Neural progenitor cell (in vitro differentiated cells): ENCODE results near the gene BFAR. TPM values are rescaled to one million over a fixed set of nuclear protein-coding genes. Genes with fewer than 3 reads are reported as not detected.

Experiments used
- DNase-seq: peaks from one replicate; pipeline ENCODE4 v3.0.0-alpha.2; 2016; ENCODE audit warnings: low spot score
- H2AFZ ChIP-seq: fragments of 200-600 bp; sonication (generic); replicated peaks from 2 replicates; pipeline ENCODE4 v1.6.1; 2016; ENCODE audit warnings: antibody characterized with exemption
- H3F3A ChIP-seq: fragments of 200-600 bp; sonication (generic); 2 replicates; pipeline ENCODE4 v1.6.1; 2016; ENCODE audit warnings: antibody characterized with exemption, low read depth
- H3K27ac ChIP-seq: fragments of 200-600 bp; sonication (generic); 2 replicates; pipeline ENCODE4 v1.5.1; 2016; ENCODE audit warnings: mild to moderate bottlenecking
- H3K27me3 ChIP-seq: fragments of 200-600 bp; sonication (generic); 2 replicates; pipeline ENCODE4 v1.6.1; 2016; ENCODE audit warnings: mild to moderate bottlenecking, moderate library complexity
- H3K36me3 ChIP-seq: fragments of 200-600 bp; sonication (generic); 2 replicates; pipeline ENCODE4 v1.5.1; 2016
- H3K4me1 ChIP-seq: fragments of 200-600 bp; sonication (generic); 2 replicates; pipeline ENCODE4 v1.6.1; 2016; ENCODE audit warnings: mixed run types
- H3K4me2 ChIP-seq: fragments of 200-600 bp; sonication (generic); 2 replicates; pipeline ENCODE4 v1.6.1; 2016
- H3K4me3 ChIP-seq: fragments of 200-600 bp; sonication (generic); 2 replicates; pipeline ENCODE4 v1.5.1; 2016
- H3K79me2 ChIP-seq: fragments of 200-600 bp; sonication (generic); 2 replicates; pipeline ENCODE4 v1.6.1; 2016; ENCODE audit warnings: low read depth
- H3K9ac ChIP-seq: fragments of 200-600 bp; sonication (generic); 2 replicates; pipeline ENCODE4 v1.6.1; 2016
- H3K9me3 ChIP-seq: fragments of 200-600 bp; sonication (generic); 2 replicates; pipeline ENCODE4 v1.5.1; 2016; ENCODE audit warnings: low read depth
- H4K20me1 ChIP-seq: fragments of 200-600 bp; sonication (generic); 2 replicates; pipeline ENCODE4 v1.6.1; 2016; ENCODE audit warnings: low read depth
- H3K27ac Mint-ChIP-seq: 3 replicates; pipeline ENCODE4 v1.8.0; 2021; ENCODE audit warnings: mixed read lengths
- H3K27me3 Mint-ChIP-seq: 2 replicates; pipeline ENCODE4 v1.8.0; 2022; ENCODE audit warnings: low read depth, mild to moderate bottlenecking, inconsistent platforms, moderate library complexity, mixed read lengths; ENCODE audit not compliant: insufficient read depth
- H3K36me3 Mint-ChIP-seq: 3 replicates; pipeline ENCODE4 v1.8.0; 2021; ENCODE audit warnings: mixed read lengths
- H3K4me1 Mint-ChIP-seq: 3 replicates; pipeline ENCODE4 v1.8.0; 2021; ENCODE audit warnings: mixed read lengths
- H3K4me3 Mint-ChIP-seq: 3 replicates; pipeline ENCODE4 v1.8.0; 2021; ENCODE audit warnings: mild to moderate bottlenecking, moderate library complexity, mixed read lengths
- H3K9me3 Mint-ChIP-seq: 3 replicates; pipeline ENCODE4 v1.8.0; 2020; ENCODE audit warnings: mixed read lengths
- CTCF ChIP-seq: fragments of 200-600 bp; sonication (generic); IDR thresholded peaks from 2 replicates; pipeline ENCODE4 v1.5.1; 2017; ENCODE audit warnings: antibody characterized with exemption, mild to moderate bottlenecking
- EZH2 ChIP-seq: fragments of 200-600 bp; sonication (generic); IDR thresholded peaks from 2 replicates; pipeline ENCODE4 v1.6.1; 2017; ENCODE audit warnings: antibody characterized with exemption, mild to moderate bottlenecking, moderate library complexity
- EZH2phosphoT487 ChIP-seq: fragments of 200-600 bp; sonication (generic); IDR thresholded peaks from 2 replicates; pipeline ENCODE4 v1.6.1; 2017; ENCODE audit warnings: antibody characterized with exemption
- total RNA-seq: library from RNA; depleted of rRNA; stranded (reverse); fragments of >200 nt; gene quantifications from 2 replicates; pipeline ENCODE4 v1.2.3, GENCODE V29; 2015; ENCODE audit warnings: low replicate concordance

The BFAR gene
- total RNA-seq, 1 donor from 2014 or later = 72.0 TPM

DNA sequence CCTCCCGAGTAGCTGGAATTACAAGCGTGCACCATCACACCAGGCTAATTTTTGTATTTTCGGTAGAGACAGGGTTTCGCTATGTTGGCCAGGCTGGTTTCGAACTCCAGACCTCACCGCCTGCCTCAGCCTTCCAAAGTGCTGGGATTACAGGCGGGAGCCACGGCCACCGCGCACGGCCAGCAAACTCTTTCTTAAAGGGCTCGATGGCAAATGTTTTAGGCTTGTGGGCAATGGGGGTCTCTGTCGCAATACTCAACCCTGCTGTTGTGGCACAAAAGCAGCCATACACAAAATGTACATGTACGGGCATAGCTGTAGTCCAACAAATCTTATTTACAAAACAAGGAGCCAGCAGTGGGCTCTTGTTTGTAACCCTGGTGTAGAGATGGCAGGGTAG, 21.1 kb upstream of the BFAR start:
- Histone ChIP-seq H2AFZ (no peak overlapping the region), H4K20me1 (peaks cover 6% of the 10 kb centered on the region), H3K36me3 (peaks cover 5% of the 10 kb centered on the region), H3K27me3 (no peaks in the 10 kb centered on the region), H3K4me1 (peaks cover 6% of the 10 kb centered on the region), H3K4me3 (no peak overlapping the region), H3K4me2 (no peak overlapping the region), H3K27ac (no peak overlapping the region), H3F3A (no peaks in the 10 kb centered on the region), H3K9ac (no peak overlapping the region), H3K9me3 (no peaks in the 10 kb centered on the region), H3K79me2 (no peaks in the 10 kb centered on the region)
- H3K4me3 Mint-ChIP-seq = no peak overlapping the region
- H3K27me3 Mint-ChIP-seq = peaks cover 2% of the 10 kb centered on the region
- H3K27ac Mint-ChIP-seq = no peak overlapping the region
- TF ChIP-seq CTCF = no peak
- TF ChIP-seq EZH2 = no peak
- no peak for TF ChIP-seq EZH2phosphoT487
- H3K36me3 Mint-ChIP-seq = peaks cover 19% of the 10 kb centered on the region
- no peaks in the 10 kb centered on the region for H3K9me3 Mint-ChIP-seq
- H3K4me1 Mint-ChIP-seq = peaks cover 15% of the 10 kb centered on the region
- DNase-seq = no peak

- Histone ChIP-seq H3K36me3 (peaks cover 3% of the 10 kb centered on the region), H3K27me3 (no peaks in the 10 kb centered on the region), H3K79me2 (no peaks in the 10 kb centered on the region), H3K27ac (no peak overlapping the region), H3K9me3 (no peaks in the 10 kb centered on the region), H3K4me3 (no peak overlapping the region), H4K20me1 (peaks cover 6% of the 10 kb centered on the region), H3K4me2 (no peak overlapping the region), H3F3A (no peaks in the 10 kb centered on the region), H2AFZ (no peak overlapping the region), H3K9ac (no peak overlapping the region), H3K4me1 (peaks cover 6% of the 10 kb centered on the region)
- no peak overlapping the region for H3K27ac Mint-ChIP-seq
- peaks cover 27% of the 10 kb centered on the region for H3K36me3 Mint-ChIP-seq
- peaks cover 9% of the 10 kb centered on the region for H3K4me1 Mint-ChIP-seq
- no peak overlapping the region for H3K4me3 Mint-ChIP-seq
- no peak for DNase-seq
- peaks cover 2% of the 10 kb centered on the region for H3K27me3 Mint-ChIP-seq
- no peak for TF ChIP-seq EZH2
- no peak for TF ChIP-seq CTCF
- TF ChIP-seq EZH2phosphoT487 = no peak
- H3K9me3 Mint-ChIP-seq = no peaks in the 10 kb centered on the region
Observed at GRCh38 chr16:14613991-14614390, 18.8 kb upstream of the BFAR start.

GRCh38 chr16:14616280-14616679, 16.5 kb upstream of the BFAR start:
- Mint-ChIP-seq H3K36me3 (peaks cover 25% of the 10 kb centered on the region), H3K27ac (no peak overlapping the region), H3K4me1 (no peaks in the 10 kb centered on the region), H3K27me3 (no peaks in the 10 kb centered on the region), H3K4me3 (no peak overlapping the region), H3K9me3 (no peaks in the 10 kb centered on the region)
- Histone ChIP-seq H3K9me3 (no peaks in the 10 kb centered on the region), H4K20me1 (no peaks in the 10 kb centered on the region), H2AFZ (no peak overlapping the region), H3K36me3 (peaks cover 7% of the 10 kb centered on the region), H3K4me1 (no peaks in the 10 kb centered on the region), H3K27me3 (no peaks in the 10 kb centered on the region), H3K4me2 (no peak overlapping the region), H3K9ac (no peak overlapping the region), H3K27ac (no peak overlapping the region), H3K79me2 (no peaks in the 10 kb centered on the region), H3F3A (no peaks in the 10 kb centered on the region), H3K4me3 (no peak overlapping the region)
- DNase-seq = no peak
- TF ChIP-seq EZH2 (no peak), EZH2phosphoT487 (no peak), CTCF (no peak)
